H1 (cell line): ENCODE results near the gene GRK5. TPM values are rescaled to one million over a fixed set of nuclear protein-coding genes. Genes with fewer than 3 reads are reported as not detected.

Experiments used
- CTCF ChIA-PET: fragments of 300-600 bp; sonication (Branson Sonifier 250); formaldehyde crosslinking; loops from one replicate; lab custom pipeline; 2021; ENCODE audit not compliant: partially characterized antibody; lab: Charles Lee
- POLR2A ChIA-PET: fragments of 300-600 bp; sonication (Branson Sonifier 250); formaldehyde crosslinking; loops from one replicate; lab custom pipeline; 2021; ENCODE audit warnings: inconsistent platforms; ENCODE audit not compliant: partially characterized antibody; lab: Charles Lee
- DNase-seq, 2 experiments: peaks; one replicate each; pipeline versions ENCODE4 v3.0.0 to v3.0.0-alpha.2; 2010 to 2022; ENCODE audit warnings: low spot score in 2 of 2, low read depth in 1 of 2, mixed read lengths in 1 of 2
- FAIRE-seq: peaks from 2 replicates; lab custom pipeline; 2011; peaks lifted over from hg19 to GRCh38; lab: Jason Lieb, UNC
- H2AFZ ChIP-seq: 2 replicates; pipeline ENCODE4 v1.8.1; 2012; ENCODE audit warnings: low read length, inconsistent platforms
- H2AK5ac ChIP-seq: 2 replicates; pipeline ENCODE4 v1.6.1; 2013; ENCODE audit warnings: low read depth, low read length
- H2BK120ac ChIP-seq: replicated peaks from 2 replicates; pipeline ENCODE3; 2013; ENCODE audit warnings: low read depth, low read length, inconsistent platforms
- H2BK12ac ChIP-seq: 2 replicates; pipeline ENCODE4 v1.6.1; 2013; ENCODE audit warnings: low read depth, low read length
- H2BK15ac ChIP-seq: 2 replicates; pipeline ENCODE4 v1.6.1; 2013; ENCODE audit warnings: low read length
- H2BK20ac ChIP-seq: 2 replicates; pipeline ENCODE4 v1.6.1; 2013; ENCODE audit warnings: low read length
- H2BK5ac ChIP-seq: 2 replicates; pipeline ENCODE4 v1.6.1; 2013; ENCODE audit warnings: low read depth, low read length
- H3K14ac ChIP-seq: 2 replicates; pipeline ENCODE4 v1.6.1; 2013; ENCODE audit warnings: inconsistent platforms; ENCODE audit not compliant: insufficient read length
- H3K18ac ChIP-seq: 2 replicates; pipeline ENCODE4 v1.6.1; 2013; ENCODE audit warnings: low read length; ENCODE audit errors: extremely low read depth
- H3K23ac ChIP-seq: 2 replicates; pipeline ENCODE4 v1.6.1; 2013; ENCODE audit warnings: inconsistent platforms; ENCODE audit not compliant: insufficient read length
- H3K23me2 ChIP-seq: 2 replicates; pipeline ENCODE4 v1.6.1; 2013; ENCODE audit warnings: low read depth, low read length
- H3K27ac ChIP-seq: 2 replicates; pipeline ENCODE4 v1.6.1; 2011; ENCODE audit warnings: low read depth, low read length, inconsistent platforms
- H3K27me3 ChIP-seq, 4 experiments: replicated peaks in 1 of 4; 1 replicate in 1 of 4; 2 replicates in 3 of 4; pipeline versions ENCODE4 v1.6.1 to v1.8.1; 2011 to 2013; ENCODE audit warnings: low read length in 3 of 4, mild to moderate bottlenecking in 3 of 4, inconsistent platforms in 2 of 4, mixed read lengths in 2 of 4, moderate library complexity in 1 of 4; ENCODE audit not compliant: control insufficient read depth in 3 of 4, insufficient read depth in 3 of 4; ENCODE audit errors: extremely low read depth in 1 of 4
- H3K36me3 ChIP-seq, 4 experiments: 2 replicates each; pipeline versions ENCODE4 v1.6.1 to v1.8.1; 2011 to 2013; ENCODE audit warnings: mild to moderate bottlenecking in 4 of 4, low read length in 3 of 4, moderate library complexity in 2 of 4, control low read depth in 1 of 4, inconsistent platforms in 1 of 4; ENCODE audit not compliant: insufficient read depth in 4 of 4, control insufficient read depth in 2 of 4
- H3K4ac ChIP-seq: replicated peaks from 2 replicates; pipeline ENCODE3; 2013; ENCODE audit warnings: low read length, low read depth, mixed read lengths, inconsistent platforms; ENCODE audit not compliant: insufficient read length
- H3K4me1 ChIP-seq, 4 experiments: replicated peaks in 1 of 4; 1 replicate in 1 of 4; 2 replicates in 3 of 4; pipeline versions ENCODE4 v1.6.1 to v1.8.1; 2011 to 2013; ENCODE audit warnings: low read length in 3 of 4, inconsistent platforms in 2 of 4, mixed read lengths in 1 of 4; ENCODE audit not compliant: insufficient read depth in 4 of 4, control insufficient read depth in 3 of 4
- H3K4me2 ChIP-seq, 2 experiments: 2 replicates each; pipeline versions ENCODE4 v1.6.1 to v1.8.1; 2011 to 2013; ENCODE audit warnings: low read depth in 2 of 2, low read length in 2 of 2, control low read depth in 1 of 2, inconsistent platforms in 1 of 2, mild to moderate bottlenecking in 1 of 2; ENCODE audit not compliant: insufficient read depth in 1 of 2
- H3K4me3 ChIP-seq, 4 experiments: fragments of 200-600, 300-600 bp in 1 of 4; sonication (generic), shearing (Covaris generic), sonication (Bioruptor Twin) in 1 of 4; 2 replicates each; pipeline versions ENCODE4 v1.5.1 to v1.8.1; 2011 to 2016; ENCODE audit warnings: low read length in 4 of 4, low read depth in 3 of 4, control low read depth in 2 of 4, inconsistent platforms in 2 of 4, mild to moderate bottlenecking in 2 of 4, mixed read lengths in 1 of 4, moderate library complexity in 1 of 4; ENCODE audit not compliant: insufficient read depth in 2 of 4; ENCODE audit errors: extremely low read depth in 1 of 4
- H3K56ac ChIP-seq: replicated peaks from 2 replicates; pipeline ENCODE3; 2013; ENCODE audit warnings: low read depth, mild to moderate bottlenecking, mixed read lengths, low read length, inconsistent platforms; ENCODE audit not compliant: insufficient read length
- H3K79me1 ChIP-seq: 2 replicates; pipeline ENCODE4 v1.6.1; 2013; ENCODE audit warnings: low read depth, low read length, control low read depth
- H3K79me2 ChIP-seq, 2 experiments: 2 replicates each; pipeline versions ENCODE4 v1.6.1 to v1.8.1; 2012 to 2013; ENCODE audit warnings: low read length in 2 of 2, mild to moderate bottlenecking in 2 of 2, inconsistent platforms in 1 of 2; ENCODE audit not compliant: insufficient read depth in 2 of 2, control insufficient read depth in 1 of 2
- H3K9ac ChIP-seq, 4 experiments: replicated peaks in 1 of 4; 1 replicate in 1 of 4; 2 replicates in 3 of 4; pipeline versions ENCODE4 v1.6.1 to v1.8.1; 2011 to 2013; ENCODE audit warnings: low read depth in 3 of 4, low read length in 3 of 4, control low read depth in 2 of 4, mild to moderate bottlenecking in 2 of 4, moderate library complexity in 2 of 4, inconsistent platforms in 1 of 4; ENCODE audit errors: extremely low read depth in 1 of 4
- H3K9me3 ChIP-seq, 2 experiments: 2 replicates each; pipeline versions ENCODE4 v1.6.1 to v1.8.1; 2012 to 2013; ENCODE audit warnings: mild to moderate bottlenecking in 2 of 2, moderate library complexity in 2 of 2, control low read depth in 1 of 2, inconsistent platforms in 1 of 2, low read depth in 1 of 2, low read length in 1 of 2, mixed read lengths in 1 of 2; ENCODE audit not compliant: insufficient read depth in 2 of 2
- H4K20me1 ChIP-seq, 2 experiments: replicated peaks in 1 of 2; 2 replicates each; pipeline versions ENCODE3 to v1.8.1; 2011 to 2013; ENCODE audit warnings: inconsistent platforms in 2 of 2, low read length in 2 of 2, mild to moderate bottlenecking in 1 of 2; ENCODE audit not compliant: insufficient read depth in 2 of 2, control insufficient read depth in 1 of 2
- H4K5ac ChIP-seq: 2 replicates; pipeline ENCODE4 v1.6.1; 2013; ENCODE audit warnings: low read length, low read depth, mixed read lengths, inconsistent platforms; ENCODE audit not compliant: insufficient read length
- H4K8ac ChIP-seq: 2 replicates; pipeline ENCODE4 v1.8.0; 2013; ENCODE audit warnings: mild to moderate bottlenecking, moderate library complexity, low read length, inconsistent platforms; ENCODE audit not compliant: insufficient read depth; ENCODE audit errors: extremely low read depth
- H4K91ac ChIP-seq: replicated peaks from 2 replicates; pipeline ENCODE3; 2013; ENCODE audit warnings: low read length, mixed read lengths, inconsistent platforms; ENCODE audit not compliant: insufficient read length
- BACH1 ChIP-seq: IDR thresholded peaks from 2 replicates; pipeline ENCODE4 v1.6.1; 2012; ENCODE audit warnings: low read length, improper control_type of control experiment
- CBX5 ChIP-seq: fragments of 300-800, 300-1000 bp; sonication (generic); IDR thresholded peaks from 2 replicates; pipeline ENCODE4 v1.7.1; 2016; ENCODE audit warnings: antibody characterized with exemption, low read length, low read depth
- CREB1 ChIP-seq: IDR thresholded peaks from 2 replicates; pipeline ENCODE4 v1.6.1; 2012; ENCODE audit warnings: inconsistent platforms
- GABPA ChIP-seq: IDR thresholded peaks from 2 replicates; pipeline ENCODE4 v1.6.1; 2011; ENCODE audit warnings: mild to moderate bottlenecking, low read length, moderate library complexity, borderline replicate concordance; ENCODE audit not compliant: insufficient read depth
- JUN ChIP-seq: IDR thresholded peaks from 2 replicates; pipeline ENCODE4 v1.6.1; 2011; ENCODE audit warnings: low read depth, mild to moderate bottlenecking, improper control_type of control experiment, low read length
- KDM4A ChIP-seq: IDR thresholded peaks from one replicate; pipeline ENCODE4 v1.7.1; 2012; ENCODE audit warnings: low read depth, mild to moderate bottlenecking, moderate library complexity, low read length, inconsistent platforms; ENCODE audit not compliant: severe bottlenecking
- KDM5A ChIP-seq: fragments of 200-600 bp; IDR thresholded peaks from 2 replicates; pipeline ENCODE4 v1.7.1; 2012; ENCODE audit warnings: mild to moderate bottlenecking, low read length, inconsistent platforms, mixed read lengths
- MAFK ChIP-seq: IDR thresholded peaks from 2 replicates; pipeline ENCODE4 v1.6.1; 2012; ENCODE audit warnings: low read depth, mild to moderate bottlenecking, improper control_type of control experiment, low read length
- RAD21 ChIP-seq, 2 experiments: IDR thresholded peaks in 1 of 2; conservative IDR thresholded peaks in 1 of 2; 2 replicates each; pipeline ENCODE4 v1.6.1; 2011; ENCODE audit warnings: low read depth in 2 of 2, low read length in 2 of 2, improper control_type of control experiment in 1 of 2, inconsistent platforms in 1 of 2, mild to moderate bottlenecking in 1 of 2, moderate library complexity in 1 of 2
- RNF2 ChIP-seq: fragments of 200-900, 300-1000 bp; sonication (generic); IDR thresholded peaks from 2 replicates; pipeline ENCODE4 v1.7.1; 2016; ENCODE audit warnings: borderline replicate concordance, low read depth, mild to moderate bottlenecking, antibody characterized with exemption, low read length; ENCODE audit not compliant: poor library complexity, severe bottlenecking; ENCODE audit errors: missing control alignments
- RXRA ChIP-seq: IDR thresholded peaks from 2 replicates; pipeline ENCODE4 v1.6.1; 2011; ENCODE audit warnings: low read depth, mild to moderate bottlenecking, low read length, moderate library complexity; ENCODE audit not compliant: insufficient read depth
- SRF ChIP-seq: IDR thresholded peaks from 2 replicates; pipeline ENCODE4 v1.6.1; 2011; ENCODE audit warnings: mild to moderate bottlenecking, low read depth, low read length, moderate library complexity
- TBP ChIP-seq: IDR thresholded peaks from 2 replicates; pipeline ENCODE4 v1.6.1; 2011; ENCODE audit warnings: low read depth, low read length, improper control_type of control experiment
- YY1 ChIP-seq: IDR thresholded peaks from 2 replicates; pipeline ENCODE4 v1.6.1; 2011; ENCODE audit warnings: low read depth, mild to moderate bottlenecking, low read length
- WGBS, 2 experiments: shearing (Covaris generic) in 1 of 2; methylation state at CpG; one replicate each; pipeline versions ENCODE4 v1.1.6 to v1.1.7; 2013 to 2015; ENCODE audit warnings: low lambda C conversion rate in 2 of 2, mixed read lengths in 2 of 2, inconsistent platforms in 1 of 2, low coverage in 1 of 2, missing lambda C conversion rate in 1 of 2; ENCODE audit not compliant: insufficient replicate concordance in 2 of 2, insufficient coverage in 1 of 2, insufficient read length in 1 of 2; ENCODE audit errors: extremely low coverage in 1 of 2, missing lambda C conversion rate in 1 of 2; 5-methylcytosine and 5-hydroxymethylcytosine counted together
- polyA plus RNA-seq, 7 experiments: library from polyadenylated mRNA; depleted of rRNA in 3 of 7; stranded (reverse) in 5 of 7; unstranded in 2 of 7; fragments of >200 nt in 5 of 7; fragments of 200-250 nt in 2 of 7; gene quantifications; 1 replicate in 5 of 7; 2 replicates in 1 of 7; 4 replicates in 1 of 7; pipeline versions ENCODE4 v1.2.1 to v1.2.3, GENCODE V29; 2011 to 2013; ENCODE audit warnings: missing spikeins in 2 of 7, mixed read lengths in 2 of 7
- total RNA-seq: library from RNA; stranded (reverse); fragmentation: NEBNext Ultra II Directional; extraction: Animal tissue kit (Norgen Biotek cat#: 25700); gene quantifications from 2 replicates; pipeline ENCODE4 v1.2.1, GENCODE V29; 2021

GRK5 gene
- total and polyA plus RNA-seq, 2 of the 8 experiments (the other 6 are each of a cell fraction or from before 2014, with no cell fraction given): 0.54 to 2.5 TPM

DNA sequence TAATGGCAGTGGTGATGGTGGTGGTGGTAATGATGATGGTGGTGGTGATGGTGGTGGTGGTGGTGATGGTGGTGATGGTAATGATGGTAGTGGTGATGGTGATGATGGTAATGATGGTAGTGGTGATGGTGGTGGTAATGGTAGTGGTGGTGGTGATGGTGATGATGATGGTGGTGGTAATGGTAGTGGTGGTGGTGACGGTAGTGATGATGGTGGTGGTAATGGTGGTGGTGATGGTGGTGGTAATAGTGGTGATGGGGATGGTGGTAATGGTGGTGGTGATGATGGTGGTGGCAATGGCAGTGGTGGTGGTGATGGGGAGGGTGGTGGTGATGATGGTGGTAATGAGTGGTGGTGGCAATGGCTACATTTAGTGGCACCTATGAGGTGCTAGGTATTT, 105.7 kb downstream of the GRK5 start:
- no peak overlapping the region for H3K23ac ChIP-seq
- H3K56ac ChIP-seq: peak overlapping the region; percentile 85
- CTCF ChIA-PET: interaction anchor here (2.8 kb wide), 1 partner anchor 11 kb away, joined by 7 read pairs; no protein-coding TSS in a partner anchor
- H2BK20ac ChIP-seq: no peak overlapping the region
- FAIRE-seq (no peak), DNase-seq (no peak)
- no peaks in the 10 kb centered on the region for H3K79me1 ChIP-seq
- H2BK12ac ChIP-seq: peak overlapping the region; percentile 18; the same call in 1 of the 2 replicates
- H2BK120ac ChIP-seq: no peak overlapping the region
- H2BK15ac ChIP-seq: no peak overlapping the region
- H3K27ac ChIP-seq: no peak overlapping the region
- H2BK5ac ChIP-seq: no peak overlapping the region
- WGBS, 2 experiments: 58% methylated on average over 1 of the region's 1 CpG; no CpG with 5 or more reads in 1 of the 2 experiments
- no peak overlapping the region for H4K5ac ChIP-seq
- peak overlapping the region; percentile 13 for H4K91ac ChIP-seq
- H4K20me1 ChIP-seq: peaks cover 0 to 5% of the 10 kb centered on the region in 2 experiments
- no peak overlapping the region for H3K9ac ChIP-seq
- H3K4me3 ChIP-seq: no peak overlapping the region
- H3K4ac ChIP-seq: no peak overlapping the region
- no peaks in the 10 kb centered on the region for H3K9me3 ChIP-seq
- H2AK5ac ChIP-seq: no peak overlapping the region; the same call in 1 of the 2 replicates
- H4K8ac ChIP-seq: no peak overlapping the region
- H3K23me2 ChIP-seq: peaks cover 6% of the 10 kb centered on the region; the same call in 1 of the 2 replicates
- H3K4me1 ChIP-seq: peaks cover 9 to 20% (median 15%) of the 10 kb centered on the region in 4 experiments
- POLR2A ChIA-PET: interaction anchor here (0.9 kb wide), 1 partner anchor 23 kb away, joined by 4 read pairs; no protein-coding TSS in a partner anchor
- H2AFZ ChIP-seq: no peak overlapping the region
- no peaks in the 10 kb centered on the region for H3K27me3 ChIP-seq
- no peaks in the 10 kb centered on the region for H3K79me2 ChIP-seq
- no peak overlapping the region for H3K18ac ChIP-seq
- no peak overlapping the region for H3K14ac ChIP-seq
- no peaks in the 10 kb centered on the region for H3K36me3 ChIP-seq
- no peak overlapping the region for H3K4me2 ChIP-seq
- no peak for TF ChIP-seq KDM5A
- TF ChIP-seq RAD21 (IDR thresholded peaks at IDR 0.05 in 1 of 2, conservative IDR thresholded peaks at IDR 0.05 in 1 of 2; ENCODE audit: low read depth in 2 of 2, low read length in 2 of 2): no peak
- TF ChIP-seq CBX5: no peak
- no peak for TF ChIP-seq SRF
- no peak for TF ChIP-seq RNF2
- no peak for TF ChIP-seq JUN
- no peak for TF ChIP-seq MAFK
- no peak for TF ChIP-seq TBP
- TF ChIP-seq CREB1: no peak
- TF ChIP-seq RXRA: no peak
- no peak for TF ChIP-seq GABPA
- TF ChIP-seq KDM4A: no peak
- TF ChIP-seq YY1: no peak
- no peak for TF ChIP-seq BACH1
